GM15510 (cell line): ENCODE measurements around the gene SPATA2.

Experiments
- POLR2A ChIP-seq: IDR thresholded peaks from 3 replicates; pipeline ENCODE4 v1.6.1; 2011; ENCODE audit warnings: borderline replicate concordance; ENCODE audit not compliant: insufficient read length; ENCODE audit errors: extremely low read depth

SPATA2 gene

DNA sequence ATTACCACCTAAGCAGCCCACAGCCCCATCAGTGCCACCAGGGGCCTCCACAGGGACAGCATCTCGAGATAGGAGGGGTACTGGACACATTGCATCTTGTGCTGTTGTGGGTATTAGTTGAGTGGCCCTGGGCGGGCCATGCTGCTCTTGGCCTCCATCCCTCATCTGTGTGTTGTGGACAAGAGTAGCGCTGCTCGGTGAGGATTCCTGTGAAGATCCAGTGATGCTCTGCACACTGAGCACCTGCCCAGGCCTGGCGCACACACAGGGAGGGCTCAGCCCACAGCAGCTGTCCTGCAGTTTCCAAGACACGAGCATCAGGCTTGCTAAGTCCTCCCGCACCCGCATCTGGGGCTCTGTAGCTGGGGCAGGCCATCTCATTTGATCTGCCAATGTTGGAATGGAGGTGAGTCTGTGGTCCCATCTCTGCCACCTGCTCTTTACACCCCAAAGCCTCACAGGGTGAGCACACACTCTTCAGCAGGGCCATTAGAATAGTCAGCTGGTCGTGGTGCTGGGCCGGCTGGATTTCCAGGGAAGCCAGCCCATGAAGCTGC is 32.0 kb downstream of the SPATA2 start:
- TF ChIP-seq POLR2A = no peak

GRCh38 chr20:49882171-49882970 is 33.0 kb downstream of the SPATA2 start:
- no peak for TF ChIP-seq POLR2A

DNA sequence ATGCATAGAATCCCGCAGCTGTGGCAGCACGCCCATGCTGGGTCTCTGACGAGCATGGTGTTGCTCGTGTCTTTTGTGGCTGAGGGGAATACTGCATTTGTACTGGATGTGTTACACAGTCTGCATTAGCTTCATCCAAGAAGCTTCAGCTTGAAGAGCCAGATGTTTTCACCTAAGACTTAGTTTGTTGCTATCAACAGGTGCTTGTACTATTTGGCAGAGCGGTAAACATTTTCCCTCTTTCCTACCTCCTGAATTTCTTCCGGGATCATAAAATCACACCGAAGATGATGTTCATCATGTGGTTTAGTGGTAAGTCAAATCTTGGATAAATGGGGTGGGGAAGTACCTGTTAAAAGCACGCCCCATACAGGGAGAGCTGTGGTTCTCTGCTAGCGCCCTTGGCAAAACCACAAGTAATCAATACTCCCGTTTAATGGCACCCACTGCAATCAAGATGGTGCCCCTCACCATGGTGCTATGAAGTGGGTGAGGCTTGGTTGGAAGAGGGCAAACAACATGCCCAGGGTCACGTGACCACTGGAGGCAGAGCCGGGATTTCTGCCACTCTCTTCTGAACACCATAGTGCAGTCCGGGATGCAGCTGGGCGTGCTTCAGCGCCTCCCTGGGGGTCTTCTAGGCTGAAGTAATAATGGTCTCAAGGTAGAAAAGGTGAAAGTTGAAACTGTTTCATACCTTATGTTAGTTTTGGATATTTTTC is 34.4 kb downstream of the SPATA2 start:
- no peak for TF ChIP-seq POLR2A

GRCh38 chr20:49880177-49880576 is 35.2 kb downstream of the SPATA2 start:
- TF ChIP-seq POLR2A = no peak

GRCh38 chr20:49878977-49879376 is 36.4 kb downstream of the SPATA2 start:
- no peak for TF ChIP-seq POLR2A

DNA sequence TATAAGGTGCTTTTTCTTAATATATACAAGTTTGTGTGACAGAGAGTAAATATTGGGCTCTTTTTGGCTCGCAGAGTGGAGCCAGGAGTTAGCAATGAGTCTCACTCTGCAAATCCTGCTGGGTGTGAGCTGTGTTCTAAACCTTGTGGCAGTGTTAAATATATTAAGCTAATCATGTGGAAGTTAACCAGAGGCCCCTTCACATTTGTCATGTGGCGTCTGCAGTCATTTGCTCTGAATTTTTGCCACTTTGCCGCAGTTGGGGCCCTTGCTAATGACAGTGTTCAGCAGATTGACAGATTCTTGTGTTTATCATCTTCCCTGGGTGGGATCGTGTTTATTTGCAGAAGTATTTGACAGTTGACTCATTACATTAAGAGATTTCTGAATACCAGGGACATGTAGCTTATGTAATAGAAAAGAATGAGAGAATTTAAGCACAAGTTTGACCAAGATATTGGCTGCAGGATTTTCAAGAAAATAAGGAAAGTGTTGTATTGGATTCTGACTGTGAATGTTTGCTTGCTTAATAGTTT is 37.9 kb downstream of the SPATA2 start:
- TF ChIP-seq POLR2A = no peak

- no peak for TF ChIP-seq POLR2A
Measured at GRCh38 chr20:49874696-49875095, 40.6 kb downstream of the SPATA2 start.

DNA sequence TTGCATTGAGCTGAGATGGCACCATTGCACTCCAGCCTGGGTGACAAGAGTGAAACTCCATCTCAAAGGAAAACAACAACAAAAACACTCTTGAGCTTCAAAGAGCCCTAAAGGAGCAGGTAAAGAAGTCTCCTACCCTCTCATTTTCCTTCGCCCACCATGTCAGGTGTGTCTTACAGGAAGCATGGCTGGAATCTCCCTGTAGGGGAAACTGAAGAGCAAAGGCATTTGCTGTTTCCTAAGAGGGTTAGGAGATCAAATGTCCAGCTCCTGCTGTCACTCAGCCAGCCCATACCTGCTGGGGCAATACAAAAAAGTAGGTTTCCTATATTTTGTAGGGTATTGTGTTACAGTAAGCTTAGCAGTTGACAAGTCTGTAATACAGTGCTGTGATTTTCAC is 43.3 kb downstream of the SPATA2 start:
- TF ChIP-seq POLR2A = no peak

- TF ChIP-seq POLR2A = no peak
Measured at GRCh38 chr20:49871391-49871948, 43.9 kb downstream of the SPATA2 start.

GRCh38 chr20:49870261-49870660 is 45.1 kb downstream of the SPATA2 start:
- no peak for TF ChIP-seq POLR2A

GRCh38 chr20:49868964-49869363 is 46.4 kb downstream of the SPATA2 start:
- TF ChIP-seq POLR2A = no peak

DNA sequence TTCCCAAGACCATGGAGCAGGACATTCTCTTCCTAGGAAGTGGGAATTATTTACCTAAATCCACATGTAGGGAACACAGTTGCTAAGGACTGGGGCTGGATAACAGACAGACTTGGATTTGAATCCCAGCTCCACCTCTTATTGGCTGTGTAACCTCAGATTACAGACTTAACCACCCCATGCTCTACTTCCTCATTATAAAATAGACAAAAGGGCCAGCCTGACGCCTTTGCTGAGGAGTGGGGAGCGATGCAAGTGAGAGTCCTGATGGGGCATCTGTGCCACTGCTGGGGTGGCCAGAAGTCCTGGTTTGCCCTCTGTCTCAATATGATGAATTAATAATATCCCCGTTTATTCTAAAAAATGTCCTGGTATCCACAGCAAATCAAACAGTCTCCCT is 46.8 kb downstream of the SPATA2 start:
- no peak for TF ChIP-seq POLR2A

DNA sequence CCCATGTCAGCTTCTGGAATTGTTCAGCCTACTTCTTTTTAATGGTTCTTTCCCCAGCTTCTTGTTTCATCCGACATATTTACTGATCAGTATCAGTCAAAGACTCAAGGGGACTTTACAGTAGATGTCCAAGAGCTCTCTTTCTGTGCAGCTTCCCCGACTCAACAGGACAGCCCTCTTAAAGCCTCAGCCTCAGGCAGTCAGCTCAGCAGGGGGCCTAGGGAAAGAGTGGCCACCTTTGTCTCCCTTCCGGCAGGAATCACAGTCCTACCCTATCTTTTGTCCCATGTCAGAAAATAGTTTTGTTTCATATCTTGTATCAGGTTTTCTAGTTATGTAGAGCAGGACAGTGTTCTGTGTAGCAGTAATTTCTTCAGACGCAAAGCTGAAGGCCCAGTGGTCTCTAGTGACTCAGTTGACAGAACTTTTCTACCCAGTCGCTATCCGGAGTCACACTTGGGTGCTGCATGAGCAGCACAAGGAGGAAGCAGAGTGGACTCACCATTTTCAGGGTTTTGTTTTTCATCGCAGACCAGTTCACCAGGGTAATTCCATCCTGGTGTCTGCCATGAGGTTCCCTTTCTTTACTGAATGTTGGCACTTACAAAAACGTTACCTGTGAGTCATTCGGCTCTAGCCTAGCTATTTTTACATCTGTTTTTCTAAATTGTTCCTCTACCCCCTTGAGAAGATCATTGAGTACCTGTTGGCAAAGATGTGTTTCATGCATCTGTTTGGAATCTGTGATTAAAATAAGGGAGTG is 47.7 kb downstream of the SPATA2 start:
- no peak for TF ChIP-seq POLR2A

DNA sequence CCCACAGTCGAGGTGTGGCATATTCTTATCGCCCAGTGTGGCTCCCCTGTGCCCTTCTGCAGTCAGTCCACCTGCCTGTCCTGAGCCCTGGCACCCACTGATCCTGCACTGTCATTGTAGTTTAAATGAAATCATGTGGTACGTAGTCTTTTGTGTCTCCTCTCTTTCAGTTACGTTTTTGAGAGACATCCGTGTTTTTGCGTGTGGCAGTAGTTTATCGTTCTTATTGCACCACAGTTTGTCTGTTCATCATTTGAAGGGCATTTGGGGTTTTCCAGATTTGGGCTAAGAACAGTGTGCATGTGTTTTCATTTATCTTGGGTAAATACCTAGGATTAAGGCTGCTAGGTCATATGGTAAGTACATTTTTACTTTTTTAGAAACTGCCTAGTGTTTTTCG is 49.3 kb downstream of the SPATA2 start:
- TF ChIP-seq POLR2A = no peak
